DLD1 (cell line): ENCODE data around the gene KIRREL3.

Source experiments
- in situ Hi-C: cut with HindIII; loops from 2 replicates; pipeline ENCODE4 v1.10.0; 2017; ENCODE audit warnings: low sequenced_read_pairs

Gene KIRREL3

GRCh38 chr11:126880872-126881271, 119.7 kb downstream of the KIRREL3 start:
- in situ Hi-C loops = no loop called here

GRCh38 chr11:126879516-126879915, 121.1 kb downstream of the KIRREL3 start:
- in situ Hi-C loops = no loop called here

- in situ Hi-C loops = no loop called here
Measured at GRCh38 chr11:126878913-126879482, 121.6 kb downstream of the KIRREL3 start.

- in situ Hi-C loops = no loop called here
Measured at GRCh38 chr11:126874831-126875230, 125.7 kb downstream of the KIRREL3 start.

- in situ Hi-C loops = no loop called here
Measured at GRCh38 chr11:126874276-126874675, 126.3 kb downstream of the KIRREL3 start.

GRCh38 chr11:126871792-126872191, 128.8 kb downstream of the KIRREL3 start:
- in situ Hi-C loops = no loop called here

GRCh38 chr11:126870021-126870420, 130.5 kb downstream of the KIRREL3 start:
- in situ Hi-C loops = no loop called here

GRCh38 chr11:126868741-126869140, 131.8 kb downstream of the KIRREL3 start:
- in situ Hi-C loops = no loop called here

- in situ Hi-C loops = no loop called here
Measured at GRCh38 chr11:126864934-126865333, 135.6 kb downstream of the KIRREL3 start.

GRCh38 chr11:126863294-126863997, 137.1 kb downstream of the KIRREL3 start:
- in situ Hi-C loops = no loop called here

- in situ Hi-C loops = no loop called here
Measured at GRCh38 chr11:126862664-126863243, 137.8 kb downstream of the KIRREL3 start.

GRCh38 chr11:126861796-126862459, 138.6 kb downstream of the KIRREL3 start:
- in situ Hi-C loops = no loop called here

- in situ Hi-C loops = no loop called here
Measured at GRCh38 chr11:126857860-126858808, 142.4 kb downstream of the KIRREL3 start.

- in situ Hi-C loops = no loop called here
Measured at GRCh38 chr11:126855536-126855935, 145.0 kb downstream of the KIRREL3 start.

GRCh38 chr11:126853732-126854131, 146.8 kb downstream of the KIRREL3 start:
- in situ Hi-C loops = no loop called here

- in situ Hi-C loops = no loop called here
Measured at GRCh38 chr11:126844789-126845188, 155.8 kb downstream of the KIRREL3 start.

- in situ Hi-C loops = no loop called here
Measured at GRCh38 chr11:126843096-126843495, 157.5 kb downstream of the KIRREL3 start.

- in situ Hi-C loops = no loop called here
Measured at GRCh38 chr11:126841999-126842398, 158.6 kb downstream of the KIRREL3 start.

GRCh38 chr11:126840975-126841374, 159.6 kb downstream of the KIRREL3 start:
- in situ Hi-C loops = no loop called here

- in situ Hi-C loops = no loop called here
Measured at GRCh38 chr11:126840201-126840886, 160.2 kb downstream of the KIRREL3 start.
